ENCODE data around the gene TSSC4. TPM values are rescaled to one million over a fixed set of nuclear protein-coding genes. Genes with fewer than 3 reads are reported as not detected.

The TSSC4 gene
- total RNA-seq, 2 donors from 2014 or later: 35.6 to 59.0 TPM

DNA sequence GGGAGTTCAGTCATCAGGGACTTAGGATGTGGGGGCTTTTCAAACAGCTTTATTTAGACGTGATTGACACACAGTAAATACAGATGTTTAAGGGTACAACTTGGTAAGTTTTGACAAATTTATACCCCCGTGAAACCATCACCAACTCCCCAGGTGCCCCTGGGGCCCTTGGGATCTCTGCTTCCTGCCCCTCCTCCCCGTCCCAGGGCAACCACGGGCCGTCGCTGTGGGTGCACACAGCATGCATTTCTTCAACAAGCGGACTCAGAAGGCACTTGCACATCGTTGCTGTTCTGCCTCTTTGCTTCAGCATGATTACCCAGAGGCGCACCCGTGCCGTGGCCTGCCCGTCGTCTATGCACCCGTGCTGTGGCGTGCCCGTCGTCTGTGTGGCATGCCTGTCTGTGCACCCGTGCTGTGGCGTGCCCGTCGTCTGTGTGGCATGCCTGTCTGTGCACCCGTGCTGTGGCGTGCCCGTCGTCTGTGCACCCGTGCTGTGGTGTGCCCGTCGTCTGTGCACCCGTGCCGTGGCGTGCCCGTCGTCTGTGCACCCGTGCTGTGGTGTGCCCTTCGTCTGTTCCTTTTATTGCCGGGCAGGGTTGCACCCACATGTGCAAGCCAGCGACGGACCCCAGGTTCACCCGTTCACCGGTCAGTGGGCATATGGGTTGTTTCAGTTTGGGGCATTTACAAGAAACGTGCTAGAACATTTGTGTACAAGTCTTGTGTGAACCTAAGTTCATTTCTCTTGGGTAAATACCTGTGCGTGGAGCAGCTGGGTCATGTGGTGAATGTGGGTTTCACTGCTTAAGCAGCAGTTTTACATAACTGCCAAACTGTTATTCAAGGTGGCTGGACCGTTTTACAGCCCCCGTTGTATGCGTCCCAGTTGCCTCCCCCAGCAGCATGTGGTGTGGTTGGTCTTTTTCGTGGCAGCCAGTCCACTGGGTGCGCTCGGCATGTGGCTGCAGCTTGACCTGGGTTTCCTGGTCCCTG, 15.1 kb upstream of the TSSC4 start:
- no peak for DNase-seq
- no peaks in the 10 kb centered on the region for H3K36me3 ChIP-seq
- H3K9ac ChIP-seq (ENCODE audit: low read depth in 2 of 2, low read length in 2 of 2): no peak overlapping the region
- no peaks in the 10 kb centered on the region for H3K27me3 ChIP-seq
- TF ChIP-seq, protein P1, sequence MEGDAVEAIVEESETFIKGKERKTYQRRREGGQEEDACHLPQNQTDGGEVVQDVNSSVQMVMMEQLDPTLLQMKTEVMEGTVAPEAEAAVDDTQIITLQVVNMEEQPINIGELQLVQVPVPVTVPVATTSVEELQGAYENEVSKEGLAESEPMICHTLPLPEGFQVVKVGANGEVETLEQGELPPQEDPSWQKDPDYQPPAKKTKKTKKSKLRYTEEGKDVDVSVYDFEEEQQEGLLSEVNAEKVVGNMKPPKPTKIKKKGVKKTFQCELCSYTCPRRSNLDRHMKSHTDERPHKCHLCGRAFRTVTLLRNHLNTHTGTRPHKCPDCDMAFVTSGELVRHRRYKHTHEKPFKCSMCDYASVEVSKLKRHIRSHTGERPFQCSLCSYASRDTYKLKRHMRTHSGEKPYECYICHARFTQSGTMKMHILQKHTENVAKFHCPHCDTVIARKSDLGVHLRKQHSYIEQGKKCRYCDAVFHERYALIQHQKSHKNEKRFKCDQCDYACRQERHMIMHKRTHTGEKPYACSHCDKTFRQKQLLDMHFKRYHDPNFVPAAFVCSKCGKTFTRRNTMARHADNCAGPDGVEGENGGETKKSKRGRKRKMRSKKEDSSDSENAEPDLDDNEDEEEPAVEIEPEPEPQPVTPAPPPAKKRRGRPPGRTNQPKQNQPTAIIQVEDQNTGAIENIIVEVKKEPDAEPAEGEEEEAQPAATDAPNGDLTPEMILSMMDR (IDR thresholded peaks at IDR 0.05): no peak
- H3K4me3 ChIP-seq: no peak overlapping the region
- H3K27ac ChIP-seq: no peak overlapping the region
- intact Hi-C loops (cut with DNase I): no loop called here
- H3K4me1 ChIP-seq: peaks cover 20% of the 10 kb centered on the region
- H3K9me3 ChIP-seq: no peaks in the 10 kb centered on the region

DNA sequence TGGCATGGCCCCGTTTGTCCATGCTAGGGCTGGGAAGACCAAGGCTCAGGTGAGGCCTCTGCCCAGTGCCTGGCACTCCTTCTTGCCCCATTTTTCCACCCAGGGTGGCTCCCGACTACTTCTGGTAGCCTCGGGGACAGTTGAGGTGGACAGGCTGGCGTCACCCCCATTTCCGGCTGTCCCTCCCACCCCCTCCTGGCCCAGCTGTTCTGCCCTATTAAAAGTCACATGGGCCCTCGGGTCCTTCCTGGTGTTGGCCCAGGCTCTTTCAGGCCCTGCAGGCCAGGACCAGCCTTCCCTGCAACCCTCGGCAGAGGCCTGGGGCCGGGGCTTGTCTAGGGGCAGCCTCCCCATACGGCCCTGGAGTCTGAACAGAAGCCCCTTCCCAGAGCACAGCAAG, 14.0 kb upstream of the TSSC4 start:
- Histone ChIP-seq H3K4me1 (peaks cover 18% of the 10 kb centered on the region), H3K27ac (no peak overlapping the region), H3K9ac (ENCODE audit: low read depth in 2 of 2, low read length in 2 of 2) (no peak overlapping the region), H3K4me3 (no peak overlapping the region), H3K9me3 (no peaks in the 10 kb centered on the region), H3K27me3 (no peaks in the 10 kb centered on the region), H3K36me3 (no peaks in the 10 kb centered on the region)
- TF ChIP-seq, protein P1 (IDR thresholded peaks at IDR 0.05): no peak
- intact Hi-C loops (cut with DNase I): no loop called here
- DNase-seq: no peak

DNA sequence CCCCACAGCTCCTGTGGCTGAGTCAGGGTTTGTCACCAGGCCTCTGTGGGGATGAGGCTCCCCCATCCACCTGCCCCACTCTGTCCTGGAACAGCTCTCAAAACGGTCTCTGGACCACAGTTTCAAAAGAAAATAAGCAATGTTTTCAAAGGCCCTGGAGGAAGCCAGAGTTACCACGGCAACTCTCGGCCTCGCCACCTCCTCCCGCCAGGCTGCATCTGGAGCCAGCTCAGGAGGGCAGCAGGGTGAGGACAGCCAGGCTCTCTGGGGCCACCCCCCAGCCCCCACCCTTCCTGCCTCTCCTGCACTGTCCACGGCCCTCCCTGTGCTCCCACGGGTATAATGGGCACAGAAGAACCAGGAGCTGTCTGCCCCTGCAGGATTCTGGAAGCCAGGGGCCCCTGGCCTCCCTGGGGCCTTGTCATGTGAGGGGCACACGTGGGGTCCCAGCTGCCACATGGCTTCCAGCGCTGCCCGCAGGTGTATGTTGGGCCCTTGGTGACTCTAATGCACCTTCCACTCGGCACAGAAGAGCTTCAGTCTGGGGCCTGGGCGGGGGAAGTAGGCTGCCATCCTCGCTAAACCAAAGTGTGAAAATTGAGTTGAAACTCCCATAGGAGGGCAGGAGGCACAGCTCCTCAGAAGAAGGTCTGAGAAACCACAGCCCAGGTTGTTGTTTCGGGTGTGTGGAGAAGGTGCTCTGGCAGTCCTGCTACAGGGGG, 13.1 kb upstream of the TSSC4 start:
- peaks cover 9% of the 10 kb centered on the region for H3K4me1 ChIP-seq
- no peaks in the 10 kb centered on the region for H3K9me3 ChIP-seq
- no peak overlapping the region for H3K9ac ChIP-seq (ENCODE audit: low read depth in 2 of 2, low read length in 2 of 2)
- no peak for DNase-seq
- no peaks in the 10 kb centered on the region for H3K27me3 ChIP-seq
- TF ChIP-seq, protein P1 (IDR thresholded peaks at IDR 0.05): no peak
- no peak overlapping the region for H3K4me3 ChIP-seq
- intact Hi-C loops (cut with DNase I): no loop called here
- H3K36me3 ChIP-seq: no peaks in the 10 kb centered on the region
- no peak overlapping the region for H3K27ac ChIP-seq

DNA sequence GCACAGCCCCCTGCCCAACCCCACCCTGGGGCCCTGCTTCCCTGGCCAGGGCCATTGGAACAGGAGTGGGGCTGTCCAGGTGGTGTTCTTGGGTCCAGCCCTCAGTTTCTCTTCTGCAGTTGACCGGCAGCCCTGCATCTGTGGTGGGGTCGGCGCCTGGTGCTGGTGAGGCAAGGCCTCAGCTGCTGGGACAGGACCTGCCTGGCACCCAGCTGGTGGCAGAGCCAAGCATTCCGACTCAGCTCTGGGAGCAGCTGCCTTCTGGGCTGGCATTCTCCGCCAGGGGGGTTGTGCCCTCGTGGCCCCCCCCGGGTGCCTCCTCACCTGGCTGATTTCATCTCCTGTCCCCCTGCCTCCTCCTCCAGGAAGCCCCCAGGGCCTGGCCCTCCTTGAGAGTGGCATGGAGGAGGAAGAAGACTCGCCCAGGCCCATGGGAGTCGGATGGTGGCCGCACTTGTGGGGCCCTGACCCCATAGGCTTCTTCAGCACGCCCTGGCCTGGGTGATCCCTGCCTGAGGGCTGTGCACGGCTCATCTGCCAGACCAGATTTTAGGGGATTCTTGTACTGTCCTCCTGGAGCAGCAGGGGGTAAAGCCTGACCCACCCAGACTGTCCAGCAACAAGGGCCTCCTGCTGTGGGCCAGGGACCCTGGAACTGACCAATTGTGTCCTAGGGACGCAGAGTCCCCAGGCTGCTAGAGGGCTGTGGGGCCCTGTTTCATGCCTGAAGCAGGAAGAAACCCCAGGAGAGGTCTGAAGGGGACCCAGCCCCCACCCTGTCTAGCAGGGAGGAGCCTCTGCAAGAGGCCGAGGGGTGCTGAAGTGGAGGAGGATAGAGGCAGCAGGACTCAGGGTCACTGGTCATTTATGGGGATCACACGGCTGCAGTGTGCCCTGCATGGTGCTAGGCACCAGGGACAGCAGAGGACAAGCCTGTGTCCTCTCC, 11.8 kb upstream of the TSSC4 start:
- TF ChIP-seq, protein P1 (IDR thresholded peaks at IDR 0.05): no peak
- intact Hi-C loops (cut with DNase I): no loop called here
- DNase-seq: no peak
- H3K9me3 ChIP-seq: no peaks in the 10 kb centered on the region
- H3K27ac ChIP-seq: no peak overlapping the region
- H3K9ac ChIP-seq (ENCODE audit: low read depth in 2 of 2, low read length in 2 of 2): peak overlapping the region in 1 of 2 donors; percentile 27
- no peaks in the 10 kb centered on the region for H3K27me3 ChIP-seq
- no peak overlapping the region for H3K4me3 ChIP-seq
- H3K4me1 ChIP-seq: no peaks in the 10 kb centered on the region
- no peaks in the 10 kb centered on the region for H3K36me3 ChIP-seq
